SU-DHL-6 (cell line): ENCODE results near the gene KLHL22.

Source experiments
- CTCF ChIP-seq: fragments of 200-600 bp; sonication (generic); IDR thresholded peaks from one replicate; pipeline ENCODE4 v1.5.1; 2017; ENCODE audit warnings: antibody characterized with exemption, mild to moderate bottlenecking, low read length, moderate library complexity; ENCODE audit not compliant: insufficient read depth, poor library complexity, severe bottlenecking
- EZH2phosphoT487 ChIP-seq: fragments of 200-600 bp; sonication (generic), shearing (Covaris generic); conservative IDR thresholded peaks from 2 replicates; pipeline ENCODE4 v1.6.1; 2018; ENCODE audit warnings: mild to moderate bottlenecking, antibody characterized with exemption, low read length, moderate library complexity, mixed read lengths

GRCh38 chr22:20404881-20405280 lies 90.7 kb downstream of the KLHL22 start:
- TF ChIP-seq CTCF (no peak), EZH2phosphoT487 (no peak)
